ENCODE measurements around the gene RPTOR. TPM values are rescaled to one million over a fixed set of nuclear protein-coding genes. Genes with fewer than 3 reads are reported as not detected.

Gene RPTOR
- total and polyA plus RNA-seq, 10 of the 15 experiments (the other 5 are each of a cell fraction or from before 2014, with no cell fraction given) = 0.18 to 32.1 (median 7.8) TPM

DNA sequence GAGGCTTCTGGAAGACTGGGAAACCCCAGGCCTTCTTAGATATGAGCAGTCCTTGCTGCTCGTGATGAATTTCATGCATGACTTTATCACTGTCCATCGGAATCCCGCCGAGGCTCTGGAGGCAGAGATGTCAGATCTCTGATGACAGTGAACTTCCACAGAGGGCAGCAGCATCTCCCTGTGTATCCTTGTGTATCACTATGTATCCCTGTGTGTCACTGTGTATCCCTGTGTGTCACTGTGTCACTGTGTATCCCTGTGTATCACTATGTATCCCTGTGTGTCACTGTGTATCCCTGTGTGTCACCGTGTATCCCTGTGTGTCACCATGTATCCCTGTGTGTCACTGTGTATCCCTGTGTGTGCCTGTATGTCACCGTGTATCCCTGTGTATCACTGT, 286.9 kb downstream of the RPTOR start:
- no peaks in the 10 kb centered on the region for H4K20me1 ChIP-seq (ENCODE audit: control insufficient read depth, insufficient read depth)
- H3K36me3 ChIP-seq (ENCODE audit: control insufficient read depth in 2 of 2, insufficient read depth in 2 of 2, low read length in 1 of 2) = peaks cover 0 to 8% of the 10 kb centered on the region in 2 experiments; a peak in 3 of 4 replicates
- ChIA-PET POLR2A (interaction anchor here (1.3 kb wide), 1 partner anchor 57 kb away, joined by 4 read pairs; no protein-coding TSS in a partner anchor), RAD21 (ENCODE audit: unreplicated experiment) (no interaction called here), SMC1A (ENCODE audit: uncharacterized antibody, unreplicated experiment) (no interaction called here), CTCF (no interaction called here)
- ATAC-seq (no peak), DNase-seq (ENCODE audit: low read depth, low spot score) (no peak), FAIRE-seq (peak; percentile 23)
- in situ Hi-C loops (cut with MboI) (no loop called here), intact Hi-C loops (cut with micrococcal nuclease; ENCODE audit: unreplicated experiment) (loop anchor here (5.0 kb wide), 1 partner anchor 39 kb away; no protein-coding TSS in a partner anchor)
- no peaks in the 10 kb centered on the region for H3K9me3 ChIP-seq (replicated peaks; ENCODE audit: control insufficient read depth, insufficient read depth, low read length)
- H3K79me2 ChIP-seq (ENCODE audit: control insufficient read depth, insufficient read depth, low read length) = no peaks in the 10 kb centered on the region
- peak overlapping the region; percentile 30; the same call in 1 of the 2 replicates for H3K4me2 ChIP-seq (ENCODE audit: control insufficient read depth, insufficient read depth)
- H3K9ac ChIP-seq (ENCODE audit: control insufficient read depth, insufficient read depth, low read length) = no peak overlapping the region
- H3K27ac ChIP-seq (ENCODE audit: control insufficient read depth, insufficient read depth) = peak overlapping the region; percentile 95
- no peaks in the 10 kb centered on the region for H3K27me3 ChIP-seq (replicated peaks in 1 of 2; ENCODE audit: control insufficient read depth in 2 of 2, insufficient read depth in 2 of 2, low read length in 1 of 2)
- no TSS peak for BruUV-seq (replicated peaks)
- 96% methylated on average over 6 of the region's 6 CpGs for WGBS (ENCODE audit: insufficient coverage, insufficient replicate concordance, low lambda C conversion rate, missing lambda C conversion rate)
- no peak overlapping the region for H3K4me3 ChIP-seq
- H2AFZ ChIP-seq (ENCODE audit: control insufficient read depth, low read depth, low read length) = no peak overlapping the region
- peaks cover 22% of the 10 kb centered on the region for H3K4me1 ChIP-seq (ENCODE audit: control insufficient read depth, insufficient read depth, low read length)
- no peak for TF ChIP-seq HCFC1 (IDR thresholded peaks at IDR 0.05; ENCODE audit: low read length)
- no peak for TF ChIP-seq CREB1 (IDR thresholded peaks at IDR 0.05; ENCODE audit: low read depth)
- no peak for TF ChIP-seq POLR2A (IDR thresholded peaks at IDR 0.05; ENCODE audit: low read depth, low read length)
- no peak for TF ChIP-seq MYB (IDR thresholded peaks at IDR 0.05; ENCODE audit: borderline replicate concordance, low read depth, low read length)
- TF ChIP-seq E4F1 (IDR thresholded peaks at IDR 0.05; ENCODE audit: borderline replicate concordance, partially characterized antibody) = no peak
- TF ChIP-seq, protein P1, sequence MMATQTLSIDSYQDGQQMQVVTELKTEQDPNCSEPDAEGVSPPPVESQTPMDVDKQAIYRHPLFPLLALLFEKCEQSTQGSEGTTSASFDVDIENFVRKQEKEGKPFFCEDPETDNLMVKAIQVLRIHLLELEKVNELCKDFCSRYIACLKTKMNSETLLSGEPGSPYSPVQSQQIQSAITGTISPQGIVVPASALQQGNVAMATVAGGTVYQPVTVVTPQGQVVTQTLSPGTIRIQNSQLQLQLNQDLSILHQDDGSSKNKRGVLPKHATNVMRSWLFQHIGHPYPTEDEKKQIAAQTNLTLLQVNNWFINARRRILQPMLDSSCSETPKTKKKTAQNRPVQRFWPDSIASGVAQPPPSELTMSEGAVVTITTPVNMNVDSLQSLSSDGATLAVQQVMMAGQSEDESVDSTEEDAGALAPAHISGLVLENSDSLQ (IDR thresholded peaks at IDR 0.05) = no peak
- TF ChIP-seq TCF12 (IDR thresholded peaks at IDR 0.05; ENCODE audit: low read depth, low read length) = no peak
- no peak for TF ChIP-seq PRDM15 (CRISPR knock-in tag; IDR thresholded peaks at IDR 0.05)
- TF ChIP-seq, protein P2, sequence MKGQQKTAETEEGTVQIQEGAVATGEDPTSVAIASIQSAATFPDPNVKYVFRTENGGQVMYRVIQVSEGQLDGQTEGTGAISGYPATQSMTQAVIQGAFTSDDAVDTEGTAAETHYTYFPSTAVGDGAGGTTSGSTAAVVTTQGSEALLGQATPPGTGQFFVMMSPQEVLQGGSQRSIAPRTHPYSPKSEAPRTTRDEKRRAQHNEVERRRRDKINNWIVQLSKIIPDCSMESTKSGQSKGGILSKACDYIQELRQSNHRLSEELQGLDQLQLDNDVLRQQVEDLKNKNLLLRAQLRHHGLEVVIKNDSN (IDR thresholded peaks at IDR 0.05; ENCODE audit: borderline replicate concordance, extremely low read length, insufficient read depth, low read depth, low read length) = no peak
- TF ChIP-seq CBX3 (IDR thresholded peaks at IDR 0.05; ENCODE audit: borderline replicate concordance, low read depth) = no peak
- no peak for TF ChIP-seq YY1 (IDR thresholded peaks at IDR 0.05; ENCODE audit: low read depth, low read length)
- no peak for TF ChIP-seq RCOR1 (conservative IDR thresholded peaks at IDR 0.05; ENCODE audit: low read depth, low read length)
- no peak for TF ChIP-seq FOXM1 (IDR thresholded peaks at IDR 0.05; ENCODE audit: low read depth, low read length)
- no peak for TF ChIP-seq ZNF207 (IDR thresholded peaks at IDR 0.05; ENCODE audit: borderline replicate concordance)
- TF ChIP-seq CHD2 (IDR thresholded peaks at IDR 0.05; ENCODE audit: borderline replicate concordance, low read depth, low read length) = no peak
- no peak for TF ChIP-seq MTA3 (IDR thresholded peaks at IDR 0.05; ENCODE audit: borderline replicate concordance, low read length)
- no peak for TF ChIP-seq BMI1 (IDR thresholded peaks at IDR 0.05; ENCODE audit: borderline replicate concordance)
- no peak for TF ChIP-seq ASH2L (IDR thresholded peaks at IDR 0.05; ENCODE audit: borderline replicate concordance, low read depth)
- TF ChIP-seq FOXK2 (IDR thresholded peaks at IDR 0.05) = no peak
